ENCODE measurements around the gene SRP68. TPM values are rescaled to one million over a fixed set of nuclear protein-coding genes. Genes with fewer than 3 reads are reported as not detected.

The SRP68 gene
- total and polyA plus RNA-seq, 2 of the 8 experiments (the other 6 are each of a cell fraction or from before 2014, with no cell fraction given): 57.7 to 83.5 TPM

DNA sequence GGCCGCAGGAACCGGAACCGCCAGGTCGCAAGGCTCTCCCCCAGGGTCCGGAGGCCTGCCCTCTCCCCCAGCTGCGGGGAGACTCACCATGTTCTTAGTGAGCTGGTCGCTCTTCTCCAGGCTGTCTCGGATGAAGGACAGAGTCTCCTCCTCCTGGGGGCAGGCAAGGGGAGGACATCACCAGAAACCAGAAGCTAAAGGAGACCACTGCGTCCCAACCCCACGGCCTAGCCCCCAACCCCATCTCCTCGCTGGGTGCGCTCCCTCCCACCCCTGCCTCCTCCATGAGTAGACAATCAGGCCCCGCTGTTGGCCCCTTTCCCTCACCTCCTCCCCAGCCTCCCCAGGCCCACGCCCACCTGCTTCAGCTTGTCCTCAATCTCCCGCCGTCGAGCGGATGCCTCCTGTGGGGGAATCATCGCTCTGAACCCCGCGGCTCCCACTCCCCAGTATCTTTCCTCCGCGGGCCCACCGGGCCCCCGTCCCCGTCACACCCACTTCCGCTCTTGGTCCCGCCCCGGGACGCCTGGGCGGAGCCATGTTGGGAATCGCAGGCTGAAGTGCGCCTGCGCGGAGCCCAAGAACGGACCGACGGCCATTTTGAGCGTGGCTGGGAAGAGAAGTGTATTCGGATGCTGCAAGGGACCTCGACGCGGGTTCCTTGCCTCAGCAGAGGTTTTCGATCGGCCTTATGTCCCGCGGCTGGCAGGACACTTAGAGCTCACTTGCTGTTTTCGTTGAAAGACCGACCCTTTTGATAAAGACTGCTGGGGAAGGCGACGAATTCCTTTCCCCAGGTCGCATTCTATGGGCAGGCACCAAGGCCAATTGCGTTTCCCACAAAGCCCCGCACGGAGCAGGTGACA is 31.2 kb upstream of the SRP68 start, which contains the start of gene EXOC7 (continued):
- TF ChIP-seq, protein P1, sequence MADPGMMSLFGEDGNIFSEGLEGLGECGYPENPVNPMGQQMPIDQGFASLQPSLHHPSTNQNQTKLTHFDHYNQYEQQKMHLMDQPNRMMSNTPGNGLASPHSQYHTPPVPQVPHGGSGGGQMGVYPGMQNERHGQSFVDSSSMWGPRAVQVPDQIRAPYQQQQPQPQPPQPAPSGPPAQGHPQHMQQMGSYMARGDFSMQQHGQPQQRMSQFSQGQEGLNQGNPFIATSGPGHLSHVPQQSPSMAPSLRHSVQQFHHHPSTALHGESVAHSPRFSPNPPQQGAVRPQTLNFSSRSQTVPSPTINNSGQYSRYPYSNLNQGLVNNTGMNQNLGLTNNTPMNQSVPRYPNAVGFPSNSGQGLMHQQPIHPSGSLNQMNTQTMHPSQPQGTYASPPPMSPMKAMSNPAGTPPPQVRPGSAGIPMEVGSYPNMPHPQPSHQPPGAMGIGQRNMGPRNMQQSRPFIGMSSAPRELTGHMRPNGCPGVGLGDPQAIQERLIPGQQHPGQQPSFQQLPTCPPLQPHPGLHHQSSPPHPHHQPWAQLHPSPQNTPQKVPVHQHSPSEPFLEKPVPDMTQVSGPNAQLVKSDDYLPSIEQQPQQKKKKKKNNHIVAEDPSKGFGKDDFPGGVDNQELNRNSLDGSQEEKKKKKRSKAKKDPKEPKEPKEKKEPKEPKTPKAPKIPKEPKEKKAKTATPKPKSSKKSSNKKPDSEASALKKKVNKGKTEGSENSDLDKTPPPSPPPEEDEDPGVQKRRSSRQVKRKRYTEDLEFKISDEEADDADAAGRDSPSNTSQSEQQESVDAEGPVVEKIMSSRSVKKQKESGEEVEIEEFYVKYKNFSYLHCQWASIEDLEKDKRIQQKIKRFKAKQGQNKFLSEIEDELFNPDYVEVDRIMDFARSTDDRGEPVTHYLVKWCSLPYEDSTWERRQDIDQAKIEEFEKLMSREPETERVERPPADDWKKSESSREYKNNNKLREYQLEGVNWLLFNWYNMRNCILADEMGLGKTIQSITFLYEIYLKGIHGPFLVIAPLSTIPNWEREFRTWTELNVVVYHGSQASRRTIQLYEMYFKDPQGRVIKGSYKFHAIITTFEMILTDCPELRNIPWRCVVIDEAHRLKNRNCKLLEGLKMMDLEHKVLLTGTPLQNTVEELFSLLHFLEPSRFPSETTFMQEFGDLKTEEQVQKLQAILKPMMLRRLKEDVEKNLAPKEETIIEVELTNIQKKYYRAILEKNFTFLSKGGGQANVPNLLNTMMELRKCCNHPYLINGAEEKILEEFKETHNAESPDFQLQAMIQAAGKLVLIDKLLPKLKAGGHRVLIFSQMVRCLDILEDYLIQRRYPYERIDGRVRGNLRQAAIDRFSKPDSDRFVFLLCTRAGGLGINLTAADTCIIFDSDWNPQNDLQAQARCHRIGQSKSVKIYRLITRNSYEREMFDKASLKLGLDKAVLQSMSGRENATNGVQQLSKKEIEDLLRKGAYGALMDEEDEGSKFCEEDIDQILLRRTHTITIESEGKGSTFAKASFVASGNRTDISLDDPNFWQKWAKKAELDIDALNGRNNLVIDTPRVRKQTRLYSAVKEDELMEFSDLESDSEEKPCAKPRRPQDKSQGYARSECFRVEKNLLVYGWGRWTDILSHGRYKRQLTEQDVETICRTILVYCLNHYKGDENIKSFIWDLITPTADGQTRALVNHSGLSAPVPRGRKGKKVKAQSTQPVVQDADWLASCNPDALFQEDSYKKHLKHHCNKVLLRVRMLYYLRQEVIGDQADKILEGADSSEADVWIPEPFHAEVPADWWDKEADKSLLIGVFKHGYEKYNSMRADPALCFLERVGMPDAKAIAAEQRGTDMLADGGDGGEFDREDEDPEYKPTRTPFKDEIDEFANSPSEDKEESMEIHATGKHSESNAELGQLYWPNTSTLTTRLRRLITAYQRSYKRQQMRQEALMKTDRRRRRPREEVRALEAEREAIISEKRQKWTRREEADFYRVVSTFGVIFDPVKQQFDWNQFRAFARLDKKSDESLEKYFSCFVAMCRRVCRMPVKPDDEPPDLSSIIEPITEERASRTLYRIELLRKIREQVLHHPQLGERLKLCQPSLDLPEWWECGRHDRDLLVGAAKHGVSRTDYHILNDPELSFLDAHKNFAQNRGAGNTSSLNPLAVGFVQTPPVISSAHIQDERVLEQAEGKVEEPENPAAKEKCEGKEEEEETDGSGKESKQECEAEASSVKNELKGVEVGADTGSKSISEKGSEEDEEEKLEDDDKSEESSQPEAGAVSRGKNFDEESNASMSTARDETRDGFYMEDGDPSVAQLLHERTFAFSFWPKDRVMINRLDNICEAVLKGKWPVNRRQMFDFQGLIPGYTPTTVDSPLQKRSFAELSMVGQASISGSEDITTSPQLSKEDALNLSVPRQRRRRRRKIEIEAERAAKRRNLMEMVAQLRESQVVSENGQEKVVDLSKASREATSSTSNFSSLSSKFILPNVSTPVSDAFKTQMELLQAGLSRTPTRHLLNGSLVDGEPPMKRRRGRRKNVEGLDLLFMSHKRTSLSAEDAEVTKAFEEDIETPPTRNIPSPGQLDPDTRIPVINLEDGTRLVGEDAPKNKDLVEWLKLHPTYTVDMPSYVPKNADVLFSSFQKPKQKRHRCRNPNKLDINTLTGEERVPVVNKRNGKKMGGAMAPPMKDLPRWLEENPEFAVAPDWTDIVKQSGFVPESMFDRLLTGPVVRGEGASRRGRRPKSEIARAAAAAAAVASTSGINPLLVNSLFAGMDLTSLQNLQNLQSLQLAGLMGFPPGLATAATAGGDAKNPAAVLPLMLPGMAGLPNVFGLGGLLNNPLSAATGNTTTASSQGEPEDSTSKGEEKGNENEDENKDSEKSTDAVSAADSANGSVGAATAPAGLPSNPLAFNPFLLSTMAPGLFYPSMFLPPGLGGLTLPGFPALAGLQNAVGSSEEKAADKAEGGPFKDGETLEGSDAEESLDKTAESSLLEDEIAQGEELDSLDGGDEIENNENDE (IDR thresholded peaks at IDR 0.05; ENCODE audit: insufficient replicate concordance, low read length): no peak
- TF ChIP-seq EZH2 (IDR thresholded peaks at IDR 0.05; ENCODE audit: low read depth, low read length, severe bottlenecking) (no peak), CREB1 (IDR thresholded peaks at IDR 0.05) (peak; percentile 22; the same call in 1 of the 2 replicates), NRF1 (IDR thresholded peaks at IDR 0.05; ENCODE audit: low read depth, low read length) (0 out of 2 replicates have a peak, but pooled peaks have one; percentile 46), NANOG (IDR thresholded peaks at IDR 0.05; ENCODE audit: insufficient read depth, low read depth, low read length, poor library complexity, severe bottlenecking) (no peak), PHF8 (conservative IDR thresholded peaks at IDR 0.05; ENCODE audit: low read depth, low read length) (peak; percentile 85), CHD1 (IDR thresholded peaks at IDR 0.05; ENCODE audit: low read depth, low read length) (no peak), GABPA (IDR thresholded peaks at IDR 0.05; ENCODE audit: borderline replicate concordance, insufficient read depth, low read length) (no peak), ZNF274 (IDR thresholded peaks at IDR 0.05; ENCODE audit: borderline replicate concordance, extremely low read depth, low read length) (no peak)

Measured in H1 (cell line).